Measurements from ENCODE around the gene SOWAHA. TPM values are rescaled to one million over a fixed set of nuclear protein-coding genes. Genes with fewer than 3 reads are reported as not detected.

The SOWAHA gene
- 0.11 and 0.36 TPM in 2 replicates for total RNA-seq
- 0.03 TPM for polyA plus RNA-seq (2012)

DNA sequence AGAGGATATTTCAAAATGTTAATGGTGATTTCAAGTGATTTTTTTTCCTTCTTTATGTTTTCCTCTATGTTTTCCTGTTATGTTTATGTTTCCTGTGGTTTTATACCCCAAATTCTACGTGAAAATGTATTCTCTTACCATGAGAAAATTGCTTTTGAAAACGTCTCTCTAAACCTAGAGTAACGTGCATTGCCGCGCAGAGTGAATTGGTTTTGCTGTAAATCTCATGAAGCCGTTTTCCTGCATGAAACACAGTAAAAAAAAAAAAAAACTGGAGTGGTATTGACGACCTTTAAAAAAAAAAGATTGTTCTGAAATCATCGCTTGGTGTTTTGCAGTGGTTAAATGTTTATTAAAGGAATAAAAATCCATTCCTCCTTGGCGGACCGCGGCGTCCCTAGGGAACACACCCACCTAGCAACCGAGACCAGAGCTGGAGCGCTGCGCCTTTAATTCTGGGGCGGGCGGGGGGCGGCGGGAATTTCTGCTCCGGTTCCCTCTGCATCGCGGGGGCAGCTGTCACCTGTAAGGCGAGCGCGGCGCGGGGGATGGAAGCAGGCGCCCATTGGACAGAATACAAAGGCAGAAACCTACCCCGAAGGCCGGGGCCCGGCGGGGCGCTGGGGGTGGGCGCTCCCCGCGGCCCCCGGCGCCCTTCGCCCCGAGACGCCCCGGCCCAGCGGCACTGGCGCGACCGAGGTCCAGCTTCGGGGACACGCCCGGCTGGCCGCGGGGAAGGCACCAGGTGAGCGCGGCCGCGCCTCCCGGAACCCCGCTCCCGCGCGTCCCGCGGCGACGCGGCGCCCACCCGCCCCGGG, at the start of gene SOWAHA:
SOWAHA (plus strand) TSS at position 522 of the 818 bp plus-strand sequence. CDS start 320 bp downstream, outside the sequence.
- DNase-seq (ENCODE audit: low read depth) = peak; percentile 16

DNA sequence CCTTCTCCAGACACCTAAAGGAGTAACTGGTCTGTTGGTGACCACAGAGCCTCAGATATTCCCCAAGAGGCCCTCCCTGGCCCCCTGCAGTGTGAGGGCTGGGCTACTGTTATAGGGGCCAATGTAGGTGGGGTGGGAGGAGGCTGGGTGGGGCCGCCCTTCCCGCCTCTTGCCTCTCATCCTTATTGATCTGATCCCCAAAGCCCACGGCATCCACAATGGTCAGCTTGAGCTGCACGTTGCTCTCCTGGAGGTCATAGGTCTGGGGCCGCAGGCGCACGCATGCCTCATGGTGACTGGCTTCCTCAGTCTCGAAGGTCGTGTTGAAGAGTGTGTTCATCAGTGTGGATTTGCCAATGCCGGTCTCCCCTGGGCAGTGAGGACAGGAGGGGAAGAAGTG, 49.1 kb upstream of the SOWAHA start:
- no peak for DNase-seq (ENCODE audit: low read depth)

DNA sequence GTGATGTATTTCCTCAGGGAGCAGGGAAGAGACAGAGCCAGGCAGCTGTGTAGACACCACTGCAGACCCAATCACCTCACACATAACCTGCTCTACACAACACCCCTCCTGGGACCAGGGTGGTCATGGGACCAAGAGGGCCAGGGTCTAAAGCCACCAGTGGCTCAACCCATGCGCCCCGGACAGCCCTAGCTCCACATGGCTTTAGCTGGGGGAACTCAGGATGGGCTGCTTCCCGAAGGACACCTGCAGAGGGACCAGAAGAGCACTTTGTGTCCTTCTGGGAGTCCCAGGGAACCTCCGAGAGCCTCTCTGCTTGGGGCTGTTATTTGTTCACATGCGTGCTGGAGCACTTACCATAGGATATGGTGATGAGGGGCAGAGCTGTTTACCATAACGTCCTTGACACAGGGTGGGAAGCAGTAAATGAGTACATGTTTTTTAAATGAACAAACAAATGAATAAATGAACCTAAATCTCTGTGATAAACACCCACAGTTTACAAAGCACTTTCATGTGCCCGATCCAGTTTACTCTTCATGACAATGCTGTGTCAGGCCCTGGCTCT, 48.3 kb upstream of the SOWAHA start:
- no peak for DNase-seq (ENCODE audit: low read depth)

DNA sequence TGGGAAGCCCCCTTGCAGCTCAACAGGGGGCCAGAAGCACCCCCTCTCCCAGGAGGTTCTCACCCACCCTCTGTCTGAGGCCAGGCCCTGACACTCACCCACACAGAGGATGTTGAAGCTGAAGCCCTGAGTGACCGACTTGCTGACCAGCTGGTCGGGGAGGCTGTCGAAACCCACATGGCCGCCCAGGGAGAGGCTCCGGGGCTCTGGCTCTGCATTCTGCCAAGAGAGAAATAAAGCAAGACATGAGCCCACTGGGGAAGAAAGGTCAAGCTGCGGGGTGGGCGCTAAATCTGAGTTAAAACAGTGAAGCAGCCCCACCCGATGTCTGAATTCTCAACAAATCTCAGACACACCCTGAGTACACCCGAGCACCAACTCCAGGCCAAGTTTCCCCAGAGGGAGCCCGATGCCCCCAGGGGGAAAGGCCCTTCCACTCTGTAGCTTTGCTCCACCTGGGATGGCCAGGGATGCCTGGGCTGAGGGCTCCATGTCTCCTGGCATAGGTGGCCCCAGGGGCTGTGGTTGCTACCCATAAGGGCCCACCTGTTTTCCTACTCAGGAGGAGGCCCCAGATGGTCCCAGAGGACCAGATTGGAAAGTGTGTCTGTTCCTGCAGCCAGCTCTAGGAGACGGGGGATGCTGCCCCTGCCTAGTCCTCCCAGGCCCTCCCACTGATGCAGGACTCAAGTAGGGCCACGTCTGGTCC, 47.6 kb upstream of the SOWAHA start:
- DNase-seq (ENCODE audit: low read depth) = no peak

DNA sequence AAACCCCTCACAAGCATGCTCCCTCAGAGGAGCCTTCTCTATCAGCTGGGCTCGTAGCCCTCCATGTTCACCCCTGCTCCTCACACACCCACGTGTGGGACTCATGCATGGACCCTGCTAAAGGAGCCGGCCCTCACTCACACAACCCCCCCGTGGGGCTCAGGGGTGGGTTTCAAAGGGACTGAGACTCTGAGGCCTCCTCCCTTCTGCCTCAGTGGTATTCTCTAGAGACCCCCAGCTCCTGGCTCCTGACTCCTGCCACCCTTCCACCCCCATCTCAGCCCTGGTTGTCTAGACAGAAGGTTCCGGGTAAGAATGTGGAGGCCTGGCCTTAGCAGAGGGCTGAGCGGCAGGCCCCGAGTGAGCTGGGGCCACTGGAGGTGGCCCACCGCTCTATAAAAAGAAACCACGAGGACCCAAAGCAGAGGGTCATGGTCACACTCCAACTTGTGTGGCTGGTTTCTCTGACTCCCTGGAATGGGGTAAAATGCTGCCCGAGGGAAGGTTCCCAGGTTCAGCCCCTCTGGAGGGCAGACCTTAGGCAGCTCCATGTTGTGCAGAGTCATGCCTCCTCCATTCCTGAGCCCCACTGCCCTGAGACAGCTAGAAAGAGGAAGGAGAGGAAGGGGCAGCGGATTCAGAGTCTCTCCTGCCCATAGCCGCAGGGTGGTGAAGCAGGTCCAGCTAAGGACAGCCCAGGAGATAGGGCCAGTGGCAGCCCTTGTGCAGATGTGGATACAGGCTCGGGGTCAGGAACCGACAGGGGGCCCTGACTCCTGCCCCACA, 46.9 kb upstream of the SOWAHA start:
- DNase-seq (ENCODE audit: low read depth) = no peak

DNA sequence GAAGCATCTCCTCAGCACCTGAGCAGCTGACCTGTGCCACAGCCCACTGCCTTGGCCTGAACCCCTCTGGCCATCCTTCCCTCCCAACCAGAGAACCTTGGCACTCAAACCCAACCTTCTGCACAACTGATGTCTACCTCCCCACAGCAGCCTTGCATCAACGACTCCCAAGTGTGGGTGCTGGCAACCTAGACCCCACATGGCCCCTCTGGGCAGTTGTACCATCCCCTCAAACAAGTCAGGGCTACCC, 46.4 kb upstream of the SOWAHA start:
- no peak for DNase-seq (ENCODE audit: low read depth)

DNA sequence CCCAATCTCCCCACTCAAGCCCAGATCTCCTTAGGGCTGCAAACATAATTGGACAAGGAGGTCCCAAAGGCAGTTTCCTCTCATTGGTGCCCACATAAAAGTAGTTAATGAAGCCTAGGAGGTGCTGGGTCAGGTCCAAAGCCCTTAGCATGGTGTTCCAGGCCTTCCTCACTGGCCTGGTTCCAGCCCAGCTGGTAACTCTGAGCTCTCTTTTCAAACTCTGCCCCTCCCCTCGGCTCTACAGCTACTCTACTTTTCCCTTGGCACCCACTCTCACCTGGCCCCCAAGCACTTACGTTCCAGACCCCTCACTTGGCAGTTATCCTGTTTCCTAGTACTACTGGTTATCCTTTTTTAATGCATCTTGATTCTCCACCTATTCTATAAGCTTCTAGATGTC, 46.0 kb upstream of the SOWAHA start:
- no peak for DNase-seq (ENCODE audit: low read depth)

DNA sequence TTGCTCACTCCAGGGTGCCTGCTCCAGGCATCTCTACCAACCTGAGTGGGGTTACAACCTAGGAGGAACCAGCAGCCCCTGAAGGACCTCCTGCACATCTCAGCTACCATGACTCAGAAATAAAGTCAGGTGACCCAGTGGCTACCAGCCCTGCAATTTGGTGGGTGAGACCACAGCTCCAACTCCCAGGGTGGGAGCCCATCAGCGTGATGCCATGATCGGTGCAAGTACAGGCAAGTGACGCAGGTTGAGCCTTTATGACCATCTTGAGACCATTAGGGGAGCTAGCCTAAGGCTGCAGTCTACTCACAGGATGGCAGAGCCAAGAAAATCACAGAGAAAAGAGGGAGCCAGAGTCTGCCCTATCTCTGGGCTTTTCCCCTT, 44.6 kb upstream of the SOWAHA start:
- DNase-seq (ENCODE audit: low read depth) = no peak

DNA sequence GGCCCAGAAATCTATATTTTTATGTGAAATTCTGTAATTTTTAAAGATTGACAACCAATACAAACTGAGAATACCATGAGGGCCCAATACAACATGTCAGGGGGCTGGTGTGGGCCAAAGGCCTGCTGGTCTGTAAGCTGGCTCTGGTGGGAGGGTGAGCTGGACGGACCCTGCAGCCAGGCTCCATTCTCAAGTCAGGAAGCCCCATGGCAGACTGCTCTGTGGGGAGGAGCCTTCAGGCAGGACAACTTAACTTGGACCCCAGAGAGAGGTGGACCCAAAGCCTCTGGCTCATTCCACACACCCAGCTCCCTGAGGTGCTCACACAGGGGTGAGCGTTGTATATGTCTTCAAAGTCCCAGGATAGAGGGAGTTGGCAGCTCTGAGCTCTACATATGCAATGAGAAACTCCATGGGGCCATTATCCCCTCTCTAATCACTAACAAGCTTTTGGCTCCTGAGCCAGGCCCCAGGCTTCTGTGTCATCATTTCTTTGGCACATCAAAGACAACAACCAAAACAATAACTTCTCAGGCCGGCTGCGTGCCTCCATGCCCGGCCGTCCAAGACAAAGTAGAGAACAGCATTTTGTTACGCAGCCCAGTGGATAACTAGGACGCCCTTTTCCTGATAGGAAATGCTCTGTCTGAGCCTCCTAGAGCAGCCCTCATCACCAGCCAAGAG, 42.5 kb upstream of the SOWAHA start:
- DNase-seq (ENCODE audit: low read depth) = no peak

DNA sequence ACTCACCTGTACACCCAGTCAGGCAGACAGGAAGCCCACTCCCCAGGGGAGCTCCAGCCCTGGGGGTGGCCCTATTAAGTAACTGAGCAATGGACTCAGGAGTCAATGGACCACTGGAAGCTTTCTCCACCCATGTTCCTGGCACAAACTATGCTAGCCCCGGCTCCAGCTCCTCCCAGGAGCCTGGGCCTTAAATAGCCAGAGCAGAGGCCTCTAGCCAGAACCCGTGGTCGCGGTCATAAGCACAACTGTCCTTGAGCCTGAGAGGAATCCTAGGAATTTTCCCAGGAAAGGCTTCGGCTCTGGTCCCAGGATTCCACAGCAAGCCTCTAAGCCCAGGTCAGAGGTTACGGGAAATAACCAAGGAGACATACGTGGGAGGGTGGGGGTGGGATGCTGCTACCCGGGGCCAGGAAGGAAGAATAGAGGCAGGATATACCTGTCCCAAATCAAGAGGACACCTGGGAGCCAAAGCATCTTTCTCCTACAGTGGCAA, 41.6 kb upstream of the SOWAHA start:
- DNase-seq (ENCODE audit: low read depth) = peak; percentile 92

DNA sequence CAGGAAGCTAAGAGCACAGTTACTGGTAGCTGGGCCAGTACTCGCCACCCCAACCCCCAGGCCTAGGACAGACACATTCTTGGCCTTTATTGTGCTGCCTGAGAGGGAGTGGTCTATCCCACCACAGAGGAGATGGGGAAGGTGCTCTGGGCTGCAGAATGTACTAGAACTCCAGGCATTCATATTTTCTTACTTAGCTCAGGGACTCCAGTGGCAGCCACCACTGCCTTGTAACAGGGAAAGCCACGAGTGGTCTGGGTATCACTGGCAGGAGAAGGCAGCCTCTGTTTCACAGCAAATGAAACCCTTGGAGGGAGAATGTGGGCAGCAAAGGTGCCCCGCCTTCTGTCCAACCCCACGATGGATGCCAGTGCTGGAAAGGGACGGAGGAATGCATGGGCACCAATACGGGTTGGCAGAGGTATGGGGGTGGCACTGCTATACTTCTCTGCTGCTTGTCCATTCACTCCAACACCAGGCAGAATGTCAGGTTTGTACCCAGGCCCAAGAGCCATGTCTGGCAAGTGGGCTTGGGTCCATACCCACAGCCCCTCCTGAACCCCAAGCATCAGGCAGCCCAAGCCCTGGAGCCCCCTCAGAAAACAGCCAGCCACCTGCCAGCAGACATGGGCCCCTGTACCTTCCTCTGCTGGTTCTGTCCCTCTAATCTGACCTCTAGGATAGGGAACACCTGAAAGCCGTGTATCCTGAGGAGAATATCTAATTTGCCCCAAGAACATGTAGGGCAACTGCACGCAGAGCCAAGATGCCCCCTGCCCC, 40.6 kb upstream of the SOWAHA start:
- peak; percentile 54 for DNase-seq (ENCODE audit: low read depth)

DNA sequence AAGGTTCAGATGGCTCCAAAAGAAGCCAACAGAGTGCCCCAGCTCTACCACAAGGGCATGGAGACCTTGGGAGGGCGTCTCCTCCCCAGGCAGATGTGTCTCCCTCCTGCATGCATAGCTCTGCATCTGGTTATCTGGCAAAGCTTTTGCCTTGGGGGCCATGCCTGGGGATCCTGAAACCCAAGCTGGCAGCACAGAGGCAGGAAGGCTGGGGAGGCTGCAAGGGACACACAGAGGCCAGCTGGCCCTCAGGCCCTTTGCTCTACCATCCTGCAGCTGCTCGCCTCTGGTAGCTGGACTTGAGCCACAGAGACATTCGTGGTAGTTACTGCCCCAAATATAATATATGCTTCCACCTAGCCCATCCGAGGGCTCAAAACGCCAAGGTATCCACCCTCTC, 40.0 kb upstream of the SOWAHA start:
- peak; percentile 56 for DNase-seq (ENCODE audit: low read depth)

DNA sequence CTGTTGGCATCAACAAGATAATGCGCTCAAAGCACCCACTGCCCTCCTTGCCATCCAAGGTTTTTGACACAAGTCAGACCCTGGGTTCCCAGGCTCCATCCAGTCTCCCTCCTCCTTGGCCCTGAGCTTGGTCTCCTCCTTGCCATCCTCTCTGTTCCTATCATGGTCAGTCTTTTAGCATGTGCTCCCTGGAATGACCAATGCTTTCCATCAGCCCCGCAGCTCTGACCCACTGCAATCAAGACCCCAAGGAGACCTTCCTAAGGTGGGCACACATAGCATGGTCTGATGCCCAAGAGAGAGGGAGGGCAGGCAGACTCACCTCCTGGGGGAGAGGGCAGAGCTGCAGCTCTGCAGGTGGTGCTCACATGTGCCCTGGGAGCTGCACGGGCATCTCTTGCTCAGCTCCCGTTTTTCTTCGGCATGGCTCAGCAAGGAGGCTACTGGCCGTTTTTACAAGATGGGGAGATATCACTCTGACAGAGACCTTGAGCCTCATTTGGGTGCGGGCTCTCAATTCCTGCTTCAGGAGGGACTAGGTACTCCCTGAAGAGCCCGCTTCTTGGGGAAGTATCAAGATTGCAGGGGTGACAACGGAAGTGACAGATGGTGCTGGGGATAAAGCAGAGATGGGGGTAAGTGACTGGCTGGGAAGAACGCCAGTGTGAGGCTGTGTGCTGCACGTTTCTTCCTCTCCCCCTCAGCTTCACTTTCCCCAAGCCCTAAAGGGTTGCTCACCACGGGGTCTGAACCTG, 39.3 kb upstream of the SOWAHA start:
- no peak for DNase-seq (ENCODE audit: low read depth)

DNA sequence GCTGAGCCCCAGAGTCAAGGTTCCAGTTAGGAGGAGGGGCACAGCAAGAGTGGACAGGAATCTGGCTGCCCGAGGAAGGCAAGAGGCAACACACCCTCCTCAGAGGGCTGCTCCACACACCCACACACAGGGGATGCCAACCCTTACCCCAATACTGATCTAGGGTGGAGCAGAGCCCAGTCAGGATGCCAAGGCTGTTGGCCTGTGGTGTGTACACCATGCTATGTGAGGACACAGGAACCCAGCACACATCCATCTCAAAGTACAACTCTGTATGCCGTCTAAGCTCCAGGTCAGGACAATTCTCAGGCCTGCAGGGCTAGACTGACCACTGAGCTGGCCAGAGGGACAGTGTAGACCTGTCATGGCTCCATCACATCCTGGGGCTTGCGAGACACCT, 38.7 kb upstream of the SOWAHA start:
- DNase-seq (ENCODE audit: low read depth) = no peak

DNA sequence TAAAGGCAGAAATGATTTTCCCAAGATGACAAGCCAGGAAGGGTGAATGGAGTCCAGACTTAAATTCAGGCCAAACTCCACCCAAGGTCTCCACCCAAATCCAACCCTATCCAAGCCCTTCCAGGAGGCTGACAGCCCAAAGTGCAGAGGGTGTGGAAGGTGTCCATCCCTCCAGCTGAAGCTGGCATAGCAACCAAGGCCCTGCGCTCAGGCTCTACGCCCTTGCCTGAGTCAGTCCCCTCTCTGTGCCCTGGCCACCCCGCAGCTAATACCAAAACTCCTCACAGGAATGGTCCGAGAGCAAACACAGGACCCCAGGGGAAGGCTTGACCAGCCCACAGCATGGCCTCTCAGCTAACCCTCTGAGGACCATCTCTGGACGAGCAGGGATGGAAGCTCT, 38.2 kb upstream of the SOWAHA start:
- no peak for DNase-seq (ENCODE audit: low read depth)

DNA sequence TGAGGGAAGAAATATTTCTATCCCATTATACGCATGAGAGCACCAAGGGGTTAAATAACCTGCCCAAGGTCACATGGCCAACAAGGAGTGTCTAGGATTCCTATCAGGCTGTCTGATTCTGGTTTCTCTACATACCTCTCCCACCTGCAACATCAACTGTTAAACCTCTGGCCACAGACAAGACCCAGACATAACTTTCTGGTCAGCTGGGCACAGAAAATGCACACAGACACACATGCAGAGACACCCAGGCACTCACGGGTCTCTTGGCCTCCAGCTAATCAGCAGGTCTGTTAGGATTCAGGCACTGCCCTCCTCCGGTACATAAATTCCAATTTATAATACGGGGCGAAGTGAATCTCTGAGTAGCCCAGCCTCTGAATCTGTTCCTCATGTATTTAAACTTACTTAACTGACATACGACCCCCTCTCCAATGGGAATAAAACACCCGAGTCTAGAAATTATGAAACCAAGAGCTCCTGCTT, 37.6 kb upstream of the SOWAHA start:
- no peak for DNase-seq (ENCODE audit: low read depth)

DNA sequence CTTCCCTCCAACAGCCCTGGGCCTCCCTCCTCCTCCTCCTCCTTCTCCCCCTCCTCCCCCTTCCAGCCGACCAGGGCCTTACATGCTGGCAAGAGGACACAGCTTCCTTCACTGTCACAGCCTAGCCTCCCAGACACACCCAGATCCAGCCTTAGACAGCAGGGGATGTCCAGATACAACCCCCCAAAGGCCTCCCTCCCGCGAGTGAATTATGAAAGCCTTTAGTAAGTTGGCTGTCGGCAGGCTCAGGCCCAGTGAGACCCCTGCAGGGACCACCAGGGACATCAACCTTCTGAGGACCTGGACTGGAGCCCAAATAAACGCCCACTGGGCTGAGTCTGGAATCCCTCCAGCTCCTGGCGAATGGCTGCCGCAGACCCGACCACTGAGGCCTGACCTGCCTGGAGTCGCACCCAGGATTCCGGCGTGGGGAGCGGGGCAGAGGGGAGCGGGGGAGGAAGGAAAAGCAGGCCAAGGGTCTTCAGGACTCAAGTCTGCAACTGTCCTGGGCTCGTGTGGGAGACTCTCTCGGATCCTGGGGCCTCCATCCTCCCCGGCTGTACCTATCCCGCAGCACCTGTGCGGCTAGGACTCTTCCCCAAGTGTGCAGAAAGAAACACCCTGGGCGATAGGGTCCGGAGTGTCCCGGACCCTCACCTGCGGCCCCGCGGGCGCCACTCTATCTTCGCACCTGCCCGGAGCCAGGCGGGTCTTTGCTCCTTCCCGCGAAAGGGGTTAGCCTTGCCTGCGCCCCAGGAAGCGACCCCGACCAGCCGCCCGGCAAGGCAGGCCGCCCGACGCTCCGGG, 36.8 kb upstream of the SOWAHA start:
- no peak for DNase-seq (ENCODE audit: low read depth)

DNA sequence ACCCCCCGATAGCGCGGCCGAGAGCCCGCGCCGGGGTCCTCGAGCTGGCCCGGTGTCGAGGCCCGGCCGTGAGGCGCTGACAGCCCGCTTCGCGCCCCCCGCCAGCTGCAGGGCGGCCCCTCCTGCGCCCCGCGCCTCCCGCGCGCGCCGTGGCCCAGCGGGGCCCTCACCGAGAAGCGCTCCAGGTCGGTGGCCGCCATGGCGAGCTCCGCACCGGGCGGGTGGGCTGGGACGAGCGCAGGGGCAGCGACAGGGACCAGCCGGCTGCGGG, 36.2 kb upstream of the SOWAHA start:
- DNase-seq (ENCODE audit: low read depth) = no peak

All from myocyte (in vitro differentiated cells).